Stimulated activated CD4-positive, alpha-beta T cell treated with anti-CD3 and anti-CD28 coated beads, TNF-alpha, amount 100 ng/mL, for 1 hour (primary cell): Measurements from ENCODE around the gene PSMD8.
"Not testable (repeated sequence)": the region's sequence is repeated elsewhere in the genome, so short reads cannot be mapped to it uniquely, and the experiment has no call there.

Experiments
- DNase-seq, 3 donors: peaks; one replicate each; pipeline ENCODE4 v3.0.0-alpha.2; 2020; ENCODE audit warnings: low read depth in 3 of 3, low spot score in 1 of 3

Gene PSMD8

DNA sequence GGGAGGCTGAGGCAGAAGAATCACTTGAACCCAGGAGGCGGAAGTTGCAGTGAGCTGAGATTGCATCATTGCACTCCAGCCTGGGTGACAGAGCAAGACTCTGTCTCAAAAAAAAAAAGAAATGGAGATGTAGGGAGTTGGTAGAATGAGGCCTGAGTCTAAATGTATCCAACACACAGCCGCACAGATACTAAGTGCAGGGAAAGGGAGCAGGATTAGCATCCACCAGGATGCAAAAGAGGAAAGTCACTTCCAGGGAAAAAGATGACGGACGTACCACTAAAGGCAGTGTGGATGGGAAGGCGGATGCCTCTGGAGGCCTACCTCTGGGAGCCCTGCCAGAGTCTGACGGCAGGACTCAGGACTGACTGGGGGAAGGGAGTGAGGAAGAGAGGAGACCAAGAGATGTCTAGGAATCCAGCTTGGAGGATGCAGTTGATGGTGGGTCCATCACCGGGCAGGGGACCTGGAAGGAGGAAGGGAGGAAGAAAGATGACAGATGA, 35.3 kb downstream of the PSMD8 start:
- no peak for DNase-seq

DNA sequence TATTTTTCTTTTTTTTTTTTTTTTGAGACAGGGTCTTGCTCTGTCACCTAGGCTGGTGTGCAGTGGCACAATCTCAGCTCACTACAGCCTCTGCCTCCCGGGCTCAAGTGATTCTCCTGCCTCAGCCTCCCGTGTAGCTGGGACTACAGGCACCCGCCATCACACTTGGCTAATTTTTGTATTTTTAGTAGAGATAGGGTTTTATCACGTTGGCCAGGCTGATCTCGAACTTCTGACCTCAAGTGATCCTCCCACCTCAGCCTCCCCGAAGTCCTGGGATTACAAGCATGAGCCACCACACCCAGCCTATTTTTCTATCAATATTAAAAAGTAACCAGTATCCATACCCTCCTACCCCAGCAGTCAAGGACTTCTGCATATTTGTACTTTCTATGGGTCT, 36.0 kb downstream of the PSMD8 start:
- not testable (repeated sequence) for DNase-seq

DNA sequence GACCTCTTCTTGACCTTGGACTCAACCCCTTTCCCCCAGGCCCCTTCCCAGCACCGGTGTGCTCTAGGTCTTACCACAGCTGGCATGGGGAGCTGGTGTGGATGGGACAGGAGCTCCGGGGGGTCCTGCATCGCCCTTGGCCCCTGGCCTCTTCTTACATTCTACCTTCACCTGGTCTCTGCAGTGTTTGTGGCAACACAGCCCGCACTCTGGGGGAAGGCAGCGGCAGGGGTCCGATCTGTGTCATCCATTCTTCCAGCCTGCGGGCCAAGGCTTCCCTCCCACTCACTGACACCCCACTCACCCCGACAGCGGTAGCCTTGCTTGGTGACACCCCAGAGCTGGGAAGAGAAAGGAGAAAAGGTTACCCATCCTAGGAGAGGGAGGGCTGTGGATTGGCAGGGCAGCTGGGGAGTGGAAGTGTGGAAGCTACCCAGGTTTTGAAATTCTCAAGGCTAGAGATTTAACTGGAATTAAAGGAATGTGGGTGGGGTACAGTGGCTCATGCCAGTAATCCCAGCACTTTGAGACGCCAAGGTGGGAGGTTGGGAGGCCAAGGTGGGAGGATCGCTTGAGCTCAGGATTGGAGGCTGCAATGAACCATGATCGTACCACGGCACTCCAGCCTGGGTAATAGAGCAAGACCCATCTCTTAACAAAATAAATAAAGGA, 36.8 kb downstream of the PSMD8 start:
- DNase-seq = no peak

DNA sequence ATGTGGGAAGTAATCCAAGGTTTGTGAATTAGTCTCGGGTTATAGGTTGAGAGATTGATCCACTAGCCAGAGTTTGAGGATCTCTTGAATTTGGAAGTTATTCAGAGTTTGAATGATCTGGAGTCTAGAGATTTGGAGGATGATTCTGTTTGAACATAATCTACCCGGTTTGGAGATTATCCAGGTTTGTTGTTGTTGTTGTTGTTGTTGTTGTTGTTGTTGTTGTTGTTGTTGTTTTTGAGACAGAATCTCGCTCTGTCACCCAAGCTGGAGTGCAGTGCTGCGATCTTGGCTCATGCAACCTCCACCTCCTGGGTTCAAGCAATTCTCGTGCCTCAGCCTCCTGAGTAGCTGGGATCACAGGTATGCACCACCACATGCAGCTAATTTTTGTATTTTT, 37.5 kb downstream of the PSMD8 start:
- DNase-seq = not testable (repeated sequence)

DNA sequence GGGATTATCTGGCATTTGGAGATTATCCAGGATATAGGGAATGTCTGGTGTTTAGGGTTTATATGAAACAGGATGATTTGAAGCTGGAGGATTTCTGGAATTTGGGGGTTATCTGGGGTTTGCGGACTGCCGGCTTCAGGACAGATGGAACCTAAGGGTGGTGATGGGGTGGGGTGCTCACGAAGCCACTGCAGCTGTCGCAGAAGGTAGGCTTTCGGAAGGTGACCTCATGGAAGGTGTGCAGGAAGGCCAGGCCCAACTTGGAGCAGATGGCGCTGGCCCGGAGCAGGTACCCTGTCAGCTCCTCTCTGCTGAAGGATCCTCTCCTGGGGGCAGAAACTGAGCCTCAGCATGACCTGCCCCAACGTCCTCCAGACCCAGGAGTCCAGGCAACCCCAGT, 38.1 kb downstream of the PSMD8 start:
- DNase-seq = no peak

DNA sequence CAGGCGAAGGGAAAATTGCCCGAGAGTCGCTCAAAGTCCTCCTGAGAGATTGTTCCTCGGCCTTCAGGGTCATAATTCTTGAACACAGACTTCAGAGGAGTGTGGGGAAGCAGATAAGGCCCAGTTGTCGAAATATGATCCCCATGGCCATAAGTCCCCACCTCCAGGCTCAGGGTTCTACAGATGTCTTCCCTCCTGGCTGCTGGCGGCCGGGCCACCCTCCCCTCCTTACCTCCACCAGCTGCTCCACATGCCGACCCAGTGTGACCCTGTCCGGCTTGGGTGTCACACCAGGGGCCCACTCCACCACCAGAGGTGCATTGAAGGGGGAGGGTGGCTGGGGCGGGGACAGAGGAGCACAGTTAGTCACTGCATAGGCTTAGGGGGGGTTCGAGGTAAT, 38.6 kb downstream of the PSMD8 start:
- no peak for DNase-seq

DNA sequence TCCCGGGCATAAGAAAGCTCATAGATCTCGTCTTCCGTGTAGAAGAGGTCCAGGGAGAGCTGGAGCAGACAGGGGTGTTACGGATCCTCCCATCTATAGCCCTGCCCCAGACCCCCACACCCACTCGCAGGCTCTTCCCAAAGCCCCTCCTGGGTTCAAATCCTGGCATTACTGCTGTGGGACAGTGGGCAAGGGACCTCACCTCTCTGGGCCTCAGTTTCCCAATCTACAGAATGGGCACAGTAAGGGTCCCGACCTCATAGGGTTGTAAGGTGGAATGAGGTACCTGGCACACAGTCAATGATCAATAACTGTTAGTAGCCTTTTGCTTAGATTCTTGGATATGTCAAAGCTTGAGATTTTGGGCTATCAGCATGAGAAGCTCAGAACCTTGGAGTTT, 39.0 kb downstream of the PSMD8 start:
- no peak for DNase-seq

DNA sequence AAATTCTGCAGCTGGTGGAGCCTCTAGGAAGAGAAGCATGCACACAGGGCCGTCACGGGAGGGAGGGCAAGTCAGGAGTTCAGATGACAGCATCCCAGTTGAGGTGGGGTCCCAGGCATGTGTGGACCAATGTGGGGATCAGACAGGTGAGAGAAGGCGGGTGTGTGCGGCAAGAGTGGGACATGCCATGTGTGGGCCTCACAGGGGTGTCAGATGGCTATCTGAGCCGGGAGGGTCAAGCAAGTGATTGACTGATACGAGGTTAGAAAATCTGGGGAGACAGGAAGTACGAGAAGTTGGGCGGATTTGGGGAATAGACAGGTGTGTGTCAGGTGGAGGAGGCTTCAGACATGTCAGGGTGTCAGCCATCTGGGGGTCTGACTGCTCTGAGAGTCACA, 42.8 kb downstream of the PSMD8 start:
- no peak for DNase-seq

DNA sequence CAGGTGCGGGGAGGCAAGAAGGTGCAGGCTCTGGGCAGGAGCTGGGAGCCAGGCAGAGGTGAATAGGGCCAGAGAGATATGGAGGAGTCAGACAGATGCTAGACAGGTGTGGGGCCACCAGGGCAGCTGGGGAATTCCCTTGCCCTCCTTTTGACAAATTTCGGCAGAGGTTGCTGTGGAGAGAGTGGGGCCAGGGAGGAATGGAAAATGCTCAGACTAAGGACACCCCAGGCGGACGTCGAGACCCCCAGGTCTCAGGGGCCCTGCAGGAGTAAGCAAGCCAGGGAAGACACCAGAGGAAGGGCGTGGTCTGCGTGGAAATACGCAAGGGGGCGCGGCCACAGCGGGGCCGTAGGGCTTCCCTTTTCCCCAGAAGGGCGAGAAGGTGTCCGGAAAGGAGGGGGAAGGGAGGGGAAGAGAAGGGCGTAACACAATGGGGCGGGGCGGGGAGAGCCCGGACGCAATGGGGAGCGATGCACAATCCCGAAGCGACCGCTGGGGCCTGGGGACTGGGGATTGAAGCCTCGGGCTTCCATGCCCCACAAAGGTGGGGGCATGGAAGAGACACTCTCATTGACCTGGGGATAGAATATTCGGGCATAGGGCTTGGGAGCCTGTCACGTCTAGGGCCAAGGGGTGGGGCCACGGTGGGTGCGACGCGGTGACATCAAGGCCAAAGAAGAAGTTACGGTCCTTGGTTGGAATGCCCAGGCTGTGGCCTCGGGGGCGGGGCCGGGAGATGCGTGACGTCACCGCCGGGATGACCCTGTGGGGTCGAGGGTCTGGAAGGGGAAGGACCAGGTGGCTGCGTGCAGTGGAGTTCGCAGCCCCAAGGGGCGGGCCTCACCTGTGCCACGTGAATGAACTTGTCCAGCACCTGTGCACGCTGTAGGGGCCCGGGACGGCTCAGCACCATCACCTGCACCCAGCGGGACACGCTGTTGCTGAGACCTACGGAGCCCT, 43.5 kb downstream of the PSMD8 start:
- peak in 1 of 3 donors; percentile 37 for DNase-seq

DNA sequence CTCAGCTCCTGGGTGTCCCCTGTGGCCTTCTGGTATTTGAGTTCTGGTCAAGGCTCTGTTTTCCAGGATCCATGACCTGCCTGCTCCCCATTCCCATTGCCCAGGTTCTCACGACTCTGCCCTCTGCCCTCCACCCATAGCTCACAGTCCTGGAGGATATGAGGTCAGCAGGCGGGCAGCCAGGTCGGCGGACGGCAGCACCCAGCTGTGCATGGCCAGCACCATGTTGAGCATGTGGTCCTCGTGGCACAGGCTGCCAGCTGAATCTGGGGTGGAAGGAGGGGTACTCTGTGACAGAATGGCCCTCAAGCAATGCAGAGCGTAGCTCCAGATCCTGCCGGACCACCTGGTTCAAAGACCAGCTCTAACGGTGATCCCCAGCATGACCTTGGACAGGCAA, 46.6 kb downstream of the PSMD8 start:
- DNase-seq = no peak

DNA sequence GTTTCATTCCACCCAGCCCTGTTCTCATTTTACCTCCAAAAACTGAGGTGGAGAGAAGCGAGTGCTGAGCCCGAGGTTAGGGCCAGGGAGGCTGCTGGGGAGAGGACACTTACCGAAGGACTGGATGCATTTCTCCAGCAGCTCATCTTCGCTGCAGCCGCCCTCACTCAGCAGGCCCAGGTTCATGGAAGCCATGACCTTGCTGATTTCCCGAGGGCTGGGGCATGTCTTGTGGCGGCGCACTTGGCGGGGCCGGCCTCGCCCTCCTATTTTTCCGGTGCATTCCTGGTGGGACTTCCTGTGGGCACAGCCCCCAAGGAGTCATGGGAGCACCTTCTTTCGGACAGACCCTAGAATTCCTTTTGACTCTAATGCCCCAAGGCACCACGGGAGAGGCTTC, 47.5 kb downstream of the PSMD8 start:
- DNase-seq = no peak

DNA sequence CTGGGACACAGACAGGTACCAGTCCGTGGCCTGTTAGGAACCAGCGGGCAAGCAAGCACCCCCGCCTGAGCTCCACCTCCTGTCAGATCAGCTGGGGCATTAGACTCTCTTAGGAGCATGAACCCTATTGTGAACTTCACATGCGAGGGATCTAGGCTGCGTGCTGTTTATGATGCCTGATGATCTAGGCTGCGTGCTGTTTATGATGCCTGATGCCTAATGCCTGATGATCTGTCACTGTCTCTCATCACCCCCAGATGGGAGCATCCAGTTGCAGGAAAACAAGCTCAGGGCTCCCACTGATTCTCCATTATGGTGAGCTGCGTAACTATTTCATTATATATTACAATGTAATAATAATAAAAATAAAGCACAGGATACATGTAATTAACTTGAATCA, 48.1 kb downstream of the PSMD8 start:
- DNase-seq = no peak

DNA sequence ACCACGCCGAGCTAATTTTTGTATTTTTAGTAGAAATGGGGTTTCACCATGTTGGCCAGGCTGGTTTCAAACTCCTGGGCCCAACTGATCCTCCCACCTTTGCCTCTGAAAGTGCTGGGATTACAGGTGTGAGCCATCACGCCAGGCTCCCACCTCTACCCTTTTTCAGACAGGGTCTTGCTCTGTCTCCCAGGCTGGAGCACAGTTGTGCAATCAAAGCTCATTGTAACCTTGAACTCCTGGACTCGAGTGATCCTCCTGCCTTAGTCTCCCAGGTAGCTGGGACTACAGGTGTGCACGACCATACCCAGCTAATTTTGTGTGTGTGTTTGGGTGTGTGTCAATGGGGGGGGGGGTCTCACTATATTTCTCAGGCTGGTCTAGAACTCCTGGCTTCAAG, 49.9 kb downstream of the PSMD8 start:
- no peak for DNase-seq

DNA sequence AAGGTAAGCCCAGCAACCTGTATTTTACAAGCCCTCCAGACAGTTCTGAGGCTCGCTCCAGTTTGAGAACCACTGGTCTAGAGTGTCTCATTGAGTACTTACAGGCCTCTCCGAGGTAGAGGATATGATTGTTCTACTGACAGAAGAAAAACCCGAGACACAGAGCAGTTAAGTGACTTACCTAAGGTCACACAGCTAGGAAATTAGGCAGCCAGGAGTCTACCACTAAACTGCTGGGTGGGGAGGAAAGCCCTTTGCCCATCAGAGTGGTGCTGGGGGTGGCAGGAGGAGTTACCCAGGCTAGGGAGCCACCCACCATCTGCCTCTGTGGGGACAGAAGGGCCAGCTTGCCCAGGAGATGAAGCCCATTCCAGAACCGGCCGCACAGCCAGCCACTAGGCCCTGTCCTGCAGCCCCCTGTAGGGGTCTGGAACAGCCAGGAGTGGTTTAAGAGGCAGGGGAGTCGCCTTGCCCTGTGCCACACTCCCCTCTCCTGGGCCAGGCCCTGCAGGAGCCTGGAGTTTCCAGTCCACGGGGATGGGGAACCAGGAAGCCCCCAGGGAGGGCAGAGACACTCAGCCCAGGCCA, 50.9 kb downstream of the PSMD8 start:
- no peak for DNase-seq

DNA sequence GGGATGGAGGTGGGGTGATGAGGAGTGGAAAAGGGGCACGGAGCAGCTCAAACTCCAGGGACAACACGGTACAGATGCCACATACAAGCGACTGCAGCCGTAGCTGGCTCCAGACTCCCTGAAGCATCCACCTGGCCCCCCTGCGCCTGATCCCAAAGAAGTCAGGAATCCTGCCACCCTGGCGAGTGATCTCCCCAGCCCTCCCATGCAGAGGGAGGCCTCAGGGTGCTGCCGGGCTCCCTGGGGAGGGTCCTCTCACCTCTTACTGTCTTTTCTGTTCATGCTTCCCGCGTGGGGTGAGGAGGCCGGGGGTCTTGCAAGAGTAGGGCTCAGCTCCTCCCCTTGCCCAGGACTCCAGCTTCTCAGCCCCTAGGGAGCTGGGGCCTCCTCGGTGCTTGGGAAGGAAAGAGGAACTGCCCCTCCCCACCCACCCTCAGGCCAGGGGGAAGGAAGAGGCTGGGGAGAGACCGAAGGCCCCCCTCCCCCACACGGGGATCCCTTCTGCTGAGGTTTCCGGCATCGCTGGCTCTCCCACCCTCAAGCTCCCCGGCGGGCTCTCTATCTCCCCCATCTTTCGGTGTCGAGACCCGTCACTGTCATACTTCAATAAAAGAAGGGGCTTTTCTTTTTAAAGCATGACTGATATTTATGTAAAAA, 51.6 kb downstream of the PSMD8 start, which contains the start of gene RASGRP4:
RASGRP4 (minus strand) TSS at position 410 of the 657 bp plus-strand sequence; CDS start at position 282, 128 bp downstream.
- peak in 1 of 3 donors; percentile 43 for DNase-seq

DNA sequence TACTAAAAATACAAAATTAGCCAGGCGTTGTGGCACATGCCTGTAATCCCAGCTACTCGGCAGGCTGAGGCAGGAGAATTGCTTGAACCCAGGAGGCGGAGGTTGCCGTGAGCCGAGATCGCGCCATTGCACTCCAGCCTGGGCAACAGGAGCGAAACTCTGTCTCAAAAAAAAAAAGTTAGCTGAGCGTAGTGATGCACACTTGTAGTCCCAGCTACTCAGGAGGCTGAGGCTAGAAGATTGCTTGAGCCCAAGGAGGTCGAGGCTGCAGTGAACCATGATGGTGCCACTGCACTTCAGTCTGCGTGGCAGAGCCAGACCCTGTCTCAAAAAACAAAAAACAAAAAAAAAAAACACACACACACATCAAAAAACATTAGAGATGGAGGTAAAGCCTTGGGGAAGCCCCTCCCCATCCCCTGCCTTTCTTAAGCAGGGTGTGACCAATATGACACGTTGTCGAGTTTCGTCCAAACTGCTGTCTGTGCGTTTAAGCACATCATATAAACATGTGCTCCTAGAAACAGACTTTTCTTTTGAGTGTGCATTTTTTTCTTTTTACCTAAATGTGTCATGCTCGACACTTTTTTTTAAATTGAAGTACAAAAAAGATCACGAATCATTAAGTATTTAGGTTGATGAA, 52.8 kb downstream of the PSMD8 start:
- not testable (repeated sequence) for DNase-seq

DNA sequence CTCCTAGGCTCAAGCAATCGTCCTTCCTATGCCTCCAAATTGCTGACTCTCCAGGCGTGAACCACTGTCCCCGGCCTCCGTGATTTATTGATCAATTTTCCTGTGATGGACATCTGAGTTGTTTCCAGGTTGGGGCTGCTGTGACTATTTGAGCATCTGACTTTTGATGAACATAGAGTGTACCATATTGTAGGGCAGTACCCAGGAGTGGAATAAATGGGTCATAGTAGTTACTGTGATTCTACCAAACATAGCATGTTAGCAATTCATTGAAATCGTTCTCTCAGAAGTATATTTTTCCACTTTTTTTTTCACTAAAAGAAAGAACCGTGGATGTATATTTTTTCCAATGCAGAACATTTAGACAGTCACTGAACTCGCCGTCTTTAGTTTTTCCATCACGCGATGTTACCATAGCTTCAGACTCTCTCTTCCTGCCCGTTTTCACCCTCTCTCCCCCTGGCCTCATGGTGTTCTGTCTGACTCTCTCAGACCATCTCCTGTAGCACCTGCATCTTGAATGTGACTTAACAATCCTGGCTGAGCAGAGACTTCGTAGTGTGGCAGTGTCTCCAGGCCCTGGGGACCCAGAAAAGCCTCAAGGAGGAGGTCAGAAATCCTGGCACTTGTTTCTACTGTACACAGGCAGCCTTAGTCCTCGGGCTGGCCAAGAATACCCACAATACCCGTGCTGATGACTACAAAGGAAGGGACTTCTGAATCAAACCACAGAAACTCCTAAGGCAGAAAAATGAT, 54.9 kb downstream of the PSMD8 start:
- no peak for DNase-seq

DNA sequence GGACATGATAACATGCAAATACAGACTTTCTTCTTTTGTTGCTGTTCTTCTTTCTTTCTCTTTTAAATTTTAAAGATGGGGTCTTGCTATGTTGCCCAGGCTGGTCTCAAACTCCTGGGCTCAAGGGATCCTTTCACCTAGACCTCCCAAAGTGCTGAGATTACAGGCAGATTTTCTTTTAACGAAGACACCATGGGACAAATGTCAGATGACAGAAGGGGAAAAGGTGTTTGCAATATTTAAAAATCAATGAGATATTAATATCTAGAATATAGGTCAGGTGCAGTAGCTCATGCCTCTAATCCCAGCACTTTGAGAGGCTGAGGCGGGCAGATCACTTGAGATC, 55.4 kb downstream of the PSMD8 start:
- no peak for DNase-seq

DNA sequence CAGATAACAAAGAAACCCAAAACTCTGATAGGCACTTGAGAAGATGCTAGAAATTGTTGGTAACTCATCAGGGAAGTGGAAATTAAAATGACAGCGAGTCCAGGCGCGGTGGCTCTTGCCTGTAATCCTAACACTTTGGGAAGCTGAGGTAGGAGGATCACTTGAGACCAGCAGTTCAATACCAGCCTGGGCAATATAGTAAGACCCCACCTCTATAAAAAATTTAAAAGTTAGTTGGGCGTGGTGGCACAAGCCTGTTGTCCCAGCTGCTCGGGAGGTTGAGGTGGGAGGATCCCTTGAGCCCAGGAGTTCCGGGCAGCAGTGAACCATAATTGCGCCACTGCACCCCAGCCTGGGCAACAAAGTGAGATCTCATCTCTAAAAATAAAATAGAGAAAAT, 56.6 kb downstream of the PSMD8 start:
- no peak for DNase-seq

DNA sequence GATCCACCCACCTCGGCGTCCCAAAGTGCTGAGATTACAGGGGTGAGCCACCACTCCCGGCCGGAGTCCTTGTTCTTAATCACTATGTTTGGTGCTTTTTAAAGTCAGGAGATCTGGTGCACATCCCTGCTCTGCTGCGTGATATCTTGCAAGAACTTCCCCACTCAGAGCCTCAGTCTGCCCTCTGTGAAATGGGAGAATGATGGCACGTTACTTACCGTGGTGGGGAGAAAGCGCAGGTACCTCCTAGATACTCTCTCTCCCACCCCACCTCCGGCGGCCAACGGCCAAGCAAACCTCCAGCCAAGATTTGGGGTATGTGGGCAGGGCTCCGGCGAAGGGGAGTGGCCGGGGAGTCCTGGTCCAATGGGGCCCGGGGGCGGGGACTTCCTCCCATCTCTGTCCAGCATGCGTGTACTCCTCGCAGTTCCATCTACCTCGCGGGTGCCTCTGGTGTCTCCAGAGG, 58.9 kb downstream of the PSMD8 start, which contains the start of gene RYR1:
RYR1 (plus strand) TSS at position 424 of the 466 bp plus-strand sequence. CDS start 139 bp downstream, outside the sequence.
- DNase-seq = peak in 1 of 3 donors; percentile 31
